ENCODE data around the gene WDR35.

WDR35 gene

GRCh38 chr2:19887510-19887909 is 102.4 kb downstream of the WDR35 start:
- Histone ChIP-seq H3K9ac (ENCODE audit: low read length) (no peak overlapping the region), H3K27ac (ENCODE audit: low read length) (no peak overlapping the region), H3K79me2 (ENCODE audit: low read length) (no peaks in the 10 kb centered on the region), H4K20me1 (ENCODE audit: insufficient read depth, low read length) (no peaks in the 10 kb centered on the region), H3K36me3 (replicated peaks; ENCODE audit: low read depth, low read length) (peaks cover 1% of the 10 kb centered on the region), H3K9me3 (ENCODE audit: insufficient read depth, low read length) (no peaks in the 10 kb centered on the region), H3K4me1 (ENCODE audit: low read length) (peaks cover 4% of the 10 kb centered on the region; the same call in 1 of the 2 replicates), H3K4me3 (ENCODE audit: low read length) (no peak overlapping the region), H2AFZ (ENCODE audit: low read depth, low read length) (no peak overlapping the region), H3K27me3 (ENCODE audit: low read depth, low read length) (no peaks in the 10 kb centered on the region), H3K4me2 (ENCODE audit: low read length) (no peak overlapping the region)
- TF ChIP-seq CTCF (IDR thresholded peaks at IDR 0.05; ENCODE audit: low read depth, low read length) (no peak), EZH2phosphoT487 (IDR thresholded peaks at IDR 0.05; ENCODE audit: low read depth) (no peak)

- H4K20me1 ChIP-seq (ENCODE audit: insufficient read depth, low read length): no peaks in the 10 kb centered on the region
- H3K4me3 ChIP-seq (ENCODE audit: low read length): no peak overlapping the region
- no peaks in the 10 kb centered on the region for H3K27me3 ChIP-seq (ENCODE audit: low read depth, low read length)
- TF ChIP-seq EZH2phosphoT487 (IDR thresholded peaks at IDR 0.05; ENCODE audit: low read depth): no peak
- no peak for TF ChIP-seq CTCF (IDR thresholded peaks at IDR 0.05; ENCODE audit: low read depth, low read length)
- no peaks in the 10 kb centered on the region for H3K36me3 ChIP-seq (replicated peaks; ENCODE audit: low read depth, low read length)
- H3K9ac ChIP-seq (ENCODE audit: low read length): no peak overlapping the region
- H3K27ac ChIP-seq (ENCODE audit: low read length): no peak overlapping the region
- no peaks in the 10 kb centered on the region for H3K9me3 ChIP-seq (ENCODE audit: insufficient read depth, low read length)
- no peaks in the 10 kb centered on the region for H3K4me1 ChIP-seq (ENCODE audit: low read length)
- no peaks in the 10 kb centered on the region for H3K79me2 ChIP-seq (ENCODE audit: low read length)
- H3K4me2 ChIP-seq (ENCODE audit: low read length): no peak overlapping the region
- no peak overlapping the region for H2AFZ ChIP-seq (ENCODE audit: low read depth, low read length)
These were observed 103.6 kb downstream of the WDR35 start for GRCh38 chr2:19886261-19886660.

DNA sequence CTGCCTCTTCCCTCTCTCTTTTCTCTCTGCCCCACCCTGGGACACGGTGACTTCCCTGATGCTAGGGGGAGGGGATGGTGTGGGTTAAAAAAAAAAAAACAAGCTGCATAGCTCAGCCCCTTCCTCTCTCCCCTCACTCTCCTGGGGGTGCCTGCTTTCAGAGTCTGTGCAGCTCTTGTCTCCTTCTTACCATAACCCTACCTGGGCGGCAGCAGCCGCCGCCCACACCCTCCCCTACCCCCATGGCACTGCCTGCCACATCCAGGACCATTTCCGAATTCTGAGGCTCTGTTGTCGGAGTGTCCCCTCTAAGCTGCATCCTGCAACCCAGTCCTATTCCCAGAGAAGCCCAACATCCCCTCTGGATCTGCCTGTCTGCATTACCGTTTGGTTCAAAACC is 104.1 kb downstream of the WDR35 start:
- no peak overlapping the region for H3K4me2 ChIP-seq (ENCODE audit: low read length)
- no peak overlapping the region for H3K4me3 ChIP-seq (ENCODE audit: low read length)
- H4K20me1 ChIP-seq (ENCODE audit: insufficient read depth, low read length): no peaks in the 10 kb centered on the region
- H2AFZ ChIP-seq (ENCODE audit: low read depth, low read length): no peak overlapping the region
- H3K27ac ChIP-seq (ENCODE audit: low read length): no peak overlapping the region
- H3K27me3 ChIP-seq (ENCODE audit: low read depth, low read length): no peaks in the 10 kb centered on the region
- no peak overlapping the region for H3K9ac ChIP-seq (ENCODE audit: low read length)
- no peak for TF ChIP-seq CTCF (IDR thresholded peaks at IDR 0.05; ENCODE audit: low read depth, low read length)
- TF ChIP-seq EZH2phosphoT487 (IDR thresholded peaks at IDR 0.05; ENCODE audit: low read depth): no peak
- H3K9me3 ChIP-seq (ENCODE audit: insufficient read depth, low read length): no peaks in the 10 kb centered on the region
- H3K36me3 ChIP-seq (replicated peaks; ENCODE audit: low read depth, low read length): no peaks in the 10 kb centered on the region
- H3K79me2 ChIP-seq (ENCODE audit: low read length): no peaks in the 10 kb centered on the region
- H3K4me1 ChIP-seq (ENCODE audit: low read length): no peaks in the 10 kb centered on the region; the same call in 1 of the 2 replicates

GRCh38 chr2:19883971-19884720 is 105.8 kb downstream of the WDR35 start:
- Histone ChIP-seq H3K4me1 (ENCODE audit: low read length) (peaks cover 12% of the 10 kb centered on the region), H3K9me3 (ENCODE audit: insufficient read depth, low read length) (no peaks in the 10 kb centered on the region), H3K9ac (ENCODE audit: low read length) (no peak overlapping the region), H3K27ac (ENCODE audit: low read length) (no peak overlapping the region), H3K4me2 (ENCODE audit: low read length) (no peak overlapping the region), H3K36me3 (replicated peaks; ENCODE audit: low read depth, low read length) (peaks cover 8% of the 10 kb centered on the region), H3K4me3 (ENCODE audit: low read length) (no peak overlapping the region), H4K20me1 (ENCODE audit: insufficient read depth, low read length) (no peaks in the 10 kb centered on the region), H3K79me2 (ENCODE audit: low read length) (no peaks in the 10 kb centered on the region), H3K27me3 (ENCODE audit: low read depth, low read length) (no peaks in the 10 kb centered on the region), H2AFZ (ENCODE audit: low read depth, low read length) (no peak overlapping the region)
- no peak for TF ChIP-seq EZH2phosphoT487 (IDR thresholded peaks at IDR 0.05; ENCODE audit: low read depth)
- TF ChIP-seq CTCF (IDR thresholded peaks at IDR 0.05; ENCODE audit: low read depth, low read length): no peak
